ENCODE measurements around the gene PLCL2.

DNA sequence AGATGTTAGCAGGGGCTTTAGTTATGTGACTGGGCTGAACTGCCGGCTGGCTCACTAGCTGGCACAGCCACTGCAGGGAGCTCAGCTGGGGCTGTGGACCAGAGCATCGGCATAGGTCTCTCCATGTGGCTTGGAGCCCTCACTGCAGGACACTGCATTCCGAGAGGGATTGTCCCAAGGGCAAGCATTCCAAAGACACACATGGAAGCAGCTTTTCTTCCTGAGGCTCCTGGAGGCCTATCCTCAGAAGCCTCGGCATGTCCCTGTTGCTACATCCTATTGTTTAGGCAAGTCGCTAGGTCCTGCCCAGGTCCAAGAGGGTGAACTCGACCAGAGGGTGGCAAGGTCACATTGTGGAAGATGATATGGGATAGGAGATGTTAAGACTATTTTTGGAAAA lies 209.8 kb downstream of the PLCL2 start:
- TF ChIP-seq, protein P1, sequence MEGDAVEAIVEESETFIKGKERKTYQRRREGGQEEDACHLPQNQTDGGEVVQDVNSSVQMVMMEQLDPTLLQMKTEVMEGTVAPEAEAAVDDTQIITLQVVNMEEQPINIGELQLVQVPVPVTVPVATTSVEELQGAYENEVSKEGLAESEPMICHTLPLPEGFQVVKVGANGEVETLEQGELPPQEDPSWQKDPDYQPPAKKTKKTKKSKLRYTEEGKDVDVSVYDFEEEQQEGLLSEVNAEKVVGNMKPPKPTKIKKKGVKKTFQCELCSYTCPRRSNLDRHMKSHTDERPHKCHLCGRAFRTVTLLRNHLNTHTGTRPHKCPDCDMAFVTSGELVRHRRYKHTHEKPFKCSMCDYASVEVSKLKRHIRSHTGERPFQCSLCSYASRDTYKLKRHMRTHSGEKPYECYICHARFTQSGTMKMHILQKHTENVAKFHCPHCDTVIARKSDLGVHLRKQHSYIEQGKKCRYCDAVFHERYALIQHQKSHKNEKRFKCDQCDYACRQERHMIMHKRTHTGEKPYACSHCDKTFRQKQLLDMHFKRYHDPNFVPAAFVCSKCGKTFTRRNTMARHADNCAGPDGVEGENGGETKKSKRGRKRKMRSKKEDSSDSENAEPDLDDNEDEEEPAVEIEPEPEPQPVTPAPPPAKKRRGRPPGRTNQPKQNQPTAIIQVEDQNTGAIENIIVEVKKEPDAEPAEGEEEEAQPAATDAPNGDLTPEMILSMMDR (IDR thresholded peaks at IDR 0.05; ENCODE audit: low read depth, low read length) = no peak
- TF ChIP-seq POLR2A (IDR thresholded peaks at IDR 0.05; ENCODE audit: extremely low read depth, insufficient read length) = no peak

Measured in NB4 (cell line).